Mucosa of rectum (tissue), 2 donors: ENCODE results near the gene IFT172.

Source experiments
- H3K27ac ChIP-seq, 2 donors: one replicate each; pipeline ENCODE4 v1.7.0; 2013; ENCODE audit warnings: inconsistent platforms in 2 of 2, low read depth in 2 of 2, low read length in 2 of 2
- H3K27me3 ChIP-seq, 2 donors: one replicate each; pipeline ENCODE4 v1.7.0; 2013; ENCODE audit warnings: low read length in 2 of 2; ENCODE audit not compliant: control insufficient read depth in 2 of 2, insufficient read depth in 2 of 2
- H3K36me3 ChIP-seq, 2 donors: one replicate each; pipeline ENCODE4 v1.7.0; 2013; ENCODE audit warnings: low read length in 2 of 2; ENCODE audit not compliant: control insufficient read depth in 2 of 2, insufficient read depth in 2 of 2
- H3K4me1 ChIP-seq, 2 donors: one replicate each; pipeline ENCODE4 v1.7.0; 2013; ENCODE audit warnings: low read length in 2 of 2, mild to moderate bottlenecking in 1 of 2; ENCODE audit not compliant: control insufficient read depth in 2 of 2, insufficient read depth in 2 of 2
- H3K4me3 ChIP-seq, 2 donors: one replicate each; pipeline ENCODE4 v1.7.0; 2013; ENCODE audit warnings: low read length in 2 of 2
- H3K9ac ChIP-seq, 2 donors: one replicate each; pipeline ENCODE4 v1.7.0; 2013; ENCODE audit warnings: low read length in 2 of 2, low read depth in 1 of 2, mild to moderate bottlenecking in 1 of 2
- H3K9me3 ChIP-seq, 2 donors: one replicate each; pipeline ENCODE4 v1.7.0; 2013; ENCODE audit warnings: low read length in 2 of 2; ENCODE audit not compliant: control insufficient read depth in 2 of 2
- donor health status: healthy.
- donor health status: Normal muscosa, but diverticular disease.

IFT172 gene

DNA sequence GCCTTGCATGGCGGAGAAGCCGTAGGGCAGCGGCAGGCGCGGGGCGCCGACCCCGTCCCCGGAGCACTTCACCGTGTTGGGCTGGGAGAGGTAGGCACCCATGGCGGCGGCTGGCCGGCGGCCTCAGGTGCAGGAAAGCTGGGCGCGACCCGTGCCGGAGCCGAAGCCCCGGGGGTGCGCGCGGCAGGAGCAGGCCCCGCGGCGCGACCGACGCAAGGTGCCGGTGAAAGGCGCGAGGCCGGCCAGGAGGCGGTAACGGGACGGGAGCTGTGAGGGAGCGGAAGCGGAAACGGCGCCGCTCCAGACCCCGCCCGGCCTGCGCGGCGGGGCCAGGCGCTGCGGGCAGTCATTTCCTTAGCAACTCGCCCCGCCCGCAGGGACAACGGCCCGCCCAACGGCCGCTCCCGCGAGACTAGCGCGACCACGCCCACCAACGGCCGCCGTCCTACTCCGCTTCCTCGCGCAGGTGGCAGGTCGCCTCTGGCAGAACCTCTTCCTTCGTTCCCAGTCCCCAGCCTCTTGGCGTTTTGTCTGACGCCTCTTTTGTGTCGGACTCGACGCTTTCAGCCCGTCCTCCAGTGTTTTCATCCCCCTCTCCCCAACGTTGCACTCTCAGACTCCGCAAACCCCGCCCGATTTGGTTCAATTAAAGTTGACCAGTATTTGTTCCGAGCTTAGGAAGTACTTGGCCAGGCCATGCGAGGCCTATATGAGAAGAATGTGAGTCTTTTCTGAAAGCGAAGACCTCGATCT is 80.0 kb downstream of the IFT172 start, which contains the start of gene PPM1G:
Gene PPM1G (minus strand): TSS at position 271 of the 753 bp plus-strand sequence. CDS start 169 bp downstream, at position 102.
- Histone ChIP-seq H3K4me1 (peaks cover 4 to 5% of the 10 kb centered on the region in 2 donors), H3K27me3 (no peaks in the 10 kb centered on the region), H3K9ac (peak within 1 kb of the TSS; percentile 86 to 88), H3K27ac (peak within 1 kb of the TSS; percentile 83 to 86), H3K4me3 (peak within 1 kb of the TSS; percentile 87 to 88), H3K36me3 (peaks cover 0 to 7% of the 10 kb centered on the region in 2 donors), H3K9me3 (no peaks in the 10 kb centered on the region)

DNA sequence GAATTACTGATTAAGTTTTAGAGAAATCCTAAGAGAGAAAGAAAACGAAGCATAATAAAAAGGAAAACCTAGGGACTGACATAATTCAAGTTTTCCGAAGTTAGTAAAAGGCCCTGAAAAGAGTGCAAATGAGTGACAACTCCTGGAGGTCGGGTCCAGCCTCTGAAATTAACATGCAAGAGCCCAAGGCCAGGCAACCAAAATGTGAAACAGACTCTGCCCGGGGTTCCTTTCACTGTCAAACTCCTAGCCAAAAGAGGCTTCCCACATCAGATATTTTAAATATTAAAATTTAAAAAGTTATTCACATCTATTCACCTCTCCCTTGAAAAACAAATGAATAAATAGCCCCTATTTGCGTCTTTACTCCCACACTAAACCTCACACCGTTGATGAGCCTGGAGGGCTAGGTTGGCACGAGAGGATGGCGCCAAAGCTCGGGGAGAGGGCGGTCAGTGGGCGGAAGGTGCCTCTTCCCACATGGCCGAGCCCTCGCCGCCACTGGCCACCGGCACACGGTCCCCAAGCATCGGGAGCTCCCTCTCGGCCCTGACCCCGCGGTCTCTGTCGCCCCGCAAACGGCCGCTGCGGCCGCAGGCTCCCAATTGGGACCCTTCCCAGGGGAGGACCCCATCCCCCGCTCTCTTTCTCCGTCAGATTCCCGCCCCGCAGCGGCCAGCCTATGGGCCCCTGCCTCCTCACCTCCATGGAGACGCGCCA is 80.8 kb downstream of the IFT172 start:
- Histone ChIP-seq H3K9ac (peak overlapping the region; percentile 86 to 88), H3K9me3 (no peaks in the 10 kb centered on the region), H3K27me3 (no peaks in the 10 kb centered on the region), H3K36me3 (peaks cover 0 to 7% of the 10 kb centered on the region in 2 donors), H3K4me3 (peak overlapping the region; percentile 87 to 88), H3K27ac (peak overlapping the region; percentile 71 to 86), H3K4me1 (peaks cover 4 to 5% of the 10 kb centered on the region in 2 donors)

- Histone ChIP-seq H3K27ac (no peak overlapping the region), H3K9me3 (no peaks in the 10 kb centered on the region), H3K4me3 (peak overlapping the region; percentile 87 to 88), H3K27me3 (no peaks in the 10 kb centered on the region), H3K36me3 (peaks cover 0 to 7% of the 10 kb centered on the region in 2 donors), H3K9ac (peak overlapping the region; percentile 18 to 88), H3K4me1 (peaks cover 4 to 5% of the 10 kb centered on the region in 2 donors)
Observed at GRCh38 chr2:27407798-27408491, 81.6 kb downstream of the IFT172 start.

DNA sequence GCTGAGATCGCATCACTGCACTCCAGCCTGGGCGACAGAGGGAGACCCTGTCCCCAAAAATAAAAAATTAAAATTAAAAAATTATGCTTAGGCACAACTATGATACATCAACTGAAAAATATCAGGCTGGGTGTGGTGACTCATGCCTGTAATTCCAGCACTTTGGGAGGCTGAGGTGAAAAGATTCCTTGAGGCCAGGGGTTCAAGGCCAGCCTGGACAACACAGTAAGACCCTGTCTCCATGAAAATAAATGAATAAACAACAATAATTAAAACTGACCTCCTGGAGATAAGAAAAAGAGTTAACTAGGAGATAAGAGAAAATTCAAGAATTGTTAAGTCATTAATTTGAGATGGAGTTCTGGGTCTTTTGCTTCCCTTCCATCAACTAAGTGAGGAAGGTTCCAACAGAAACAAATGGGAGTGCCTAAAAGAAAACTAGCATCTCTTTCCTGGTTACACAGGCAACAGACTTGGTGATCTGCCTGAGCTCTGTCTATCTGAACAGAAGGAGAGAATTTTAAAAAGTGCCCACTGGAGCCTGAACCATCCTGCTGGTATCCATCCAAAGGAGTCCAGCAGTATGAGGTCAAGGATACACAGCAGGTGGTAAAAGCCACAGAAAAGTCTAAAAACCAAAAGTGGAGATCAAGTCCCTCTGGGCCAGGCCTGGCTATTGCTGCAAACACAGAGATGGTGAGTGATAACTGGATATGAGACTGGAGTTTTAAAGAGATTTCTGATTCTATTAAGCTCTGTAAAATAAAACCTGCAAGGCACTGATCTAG is 89.0 kb downstream of the IFT172 start:
- no peaks in the 10 kb centered on the region for H3K4me1 ChIP-seq
- no peaks in the 10 kb centered on the region for H3K9me3 ChIP-seq
- H3K27ac ChIP-seq, result no peak overlapping the region
- H3K27me3 ChIP-seq, result no peaks in the 10 kb centered on the region
- H3K4me3 ChIP-seq, result no peak overlapping the region
- H3K9ac ChIP-seq, result no peak overlapping the region
- H3K36me3 ChIP-seq, result peaks cover 0 to 6% of the 10 kb centered on the region in 2 donors

GRCh38 chr2:27398962-27399361 is 90.6 kb downstream of the IFT172 start:
- no peak overlapping the region for H3K27ac ChIP-seq
- H3K4me1 ChIP-seq, result no peaks in the 10 kb centered on the region
- H3K9ac ChIP-seq, result no peak overlapping the region
- H3K36me3 ChIP-seq, result peaks cover 0 to 2% of the 10 kb centered on the region in 2 donors
- no peaks in the 10 kb centered on the region for H3K9me3 ChIP-seq
- no peak overlapping the region for H3K4me3 ChIP-seq
- no peaks in the 10 kb centered on the region for H3K27me3 ChIP-seq
